Esophagus squamous epithelium (tissue), 4 donors: ENCODE data around the gene RRP9.

Experiments used
- POLR2A ChIP-seq, 4 donors: fragments of 450-650 bp; IDR thresholded peaks; one replicate each; pipeline ENCODE4 v1.6.1; 2017; ENCODE audit warnings: antibody characterized with exemption in 4 of 4, mild to moderate bottlenecking in 4 of 4, moderate library complexity in 3 of 4
- TF ChIP-seq, protein P1 (sequence below), 6 experiments: fragments of 450-650 bp in 4 of 6; fragments of 200-600 bp in 2 of 6; sonication (generic) in 2 of 6; IDR thresholded peaks; one replicate each; pipeline ENCODE4 v1.5.1; 2016 to 2019; ENCODE audit warnings: antibody characterized with exemption in 6 of 6, mild to moderate bottlenecking in 4 of 6, moderate library complexity in 4 of 6

DNA sequence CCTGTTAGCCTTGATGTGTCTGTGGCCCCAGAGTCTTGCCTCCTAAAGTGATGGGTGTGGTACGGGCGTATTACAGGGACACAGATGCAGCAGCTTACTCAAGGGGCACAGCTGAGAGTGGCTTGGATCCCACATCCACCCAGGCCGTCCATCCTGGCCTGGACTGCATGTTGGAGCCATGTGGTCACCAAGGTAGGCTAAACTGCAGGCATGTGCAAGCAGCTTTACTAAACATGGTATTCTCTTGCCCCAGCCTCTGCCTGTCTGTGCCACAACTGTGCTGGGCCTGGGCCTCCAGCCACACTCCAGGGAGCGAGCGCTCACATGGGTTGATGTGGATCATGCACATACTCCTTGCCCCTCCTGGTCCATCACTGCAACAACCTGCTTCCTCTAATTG, 7.4 kb upstream of the RRP9 start:
- TF ChIP-seq, protein P1, sequence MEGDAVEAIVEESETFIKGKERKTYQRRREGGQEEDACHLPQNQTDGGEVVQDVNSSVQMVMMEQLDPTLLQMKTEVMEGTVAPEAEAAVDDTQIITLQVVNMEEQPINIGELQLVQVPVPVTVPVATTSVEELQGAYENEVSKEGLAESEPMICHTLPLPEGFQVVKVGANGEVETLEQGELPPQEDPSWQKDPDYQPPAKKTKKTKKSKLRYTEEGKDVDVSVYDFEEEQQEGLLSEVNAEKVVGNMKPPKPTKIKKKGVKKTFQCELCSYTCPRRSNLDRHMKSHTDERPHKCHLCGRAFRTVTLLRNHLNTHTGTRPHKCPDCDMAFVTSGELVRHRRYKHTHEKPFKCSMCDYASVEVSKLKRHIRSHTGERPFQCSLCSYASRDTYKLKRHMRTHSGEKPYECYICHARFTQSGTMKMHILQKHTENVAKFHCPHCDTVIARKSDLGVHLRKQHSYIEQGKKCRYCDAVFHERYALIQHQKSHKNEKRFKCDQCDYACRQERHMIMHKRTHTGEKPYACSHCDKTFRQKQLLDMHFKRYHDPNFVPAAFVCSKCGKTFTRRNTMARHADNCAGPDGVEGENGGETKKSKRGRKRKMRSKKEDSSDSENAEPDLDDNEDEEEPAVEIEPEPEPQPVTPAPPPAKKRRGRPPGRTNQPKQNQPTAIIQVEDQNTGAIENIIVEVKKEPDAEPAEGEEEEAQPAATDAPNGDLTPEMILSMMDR (IDR thresholded peaks at IDR 0.05): no peak
- no peak for TF ChIP-seq POLR2A (IDR thresholded peaks at IDR 0.05)
